WERI-Rb-1 (cell line): Measurements from ENCODE around the gene KIF5A.

Source experiments
- DNase-seq: peaks from one replicate; pipeline ENCODE4 v3.0.0-alpha.2; 2020
- H3K27ac ChIP-seq: fragments of 250-450 bp; sonication (Bioruptor Pico); 2 replicates; pipeline ENCODE4 v1.5.1; 2020; ENCODE audit warnings: mild to moderate bottlenecking, moderate library complexity
- H3K27me3 ChIP-seq: fragments of 250-450 bp; sonication (Bioruptor Pico); 2 replicates; pipeline ENCODE4 v1.5.1; 2021; ENCODE audit warnings: mild to moderate bottlenecking, low read depth, moderate library complexity; ENCODE audit not compliant: insufficient read depth, severe bottlenecking
- H3K36me3 ChIP-seq: fragments of 250-450 bp; sonication (Bioruptor Pico); 2 replicates; pipeline ENCODE4 v1.5.1; 2020; ENCODE audit warnings: mild to moderate bottlenecking, moderate library complexity
- H3K4me3 ChIP-seq: 2 replicates; pipeline ENCODE4 v1.5.1; 2011; ENCODE audit warnings: low read depth, mild to moderate bottlenecking, control low read depth, low read length
- H3K9me3 ChIP-seq: fragments of 250-450 bp; sonication (Bioruptor Pico); 2 replicates; pipeline ENCODE4 v1.5.1; 2021; ENCODE audit warnings: mild to moderate bottlenecking, moderate library complexity; ENCODE audit not compliant: severe bottlenecking
- CTCF ChIP-seq: IDR thresholded peaks from 2 replicates; pipeline ENCODE4 v1.5.1; 2011; ENCODE audit warnings: low read depth, mild to moderate bottlenecking, control low read depth, inconsistent platforms, low read length

The KIF5A gene

GRCh38 chr12:57591782-57592325 lies 42.0 kb downstream of the KIF5A start:
- Histone ChIP-seq H3K36me3 (peaks cover 21% of the 10 kb centered on the region), H3K4me3 (peak overlapping the region; percentile 69), H3K27me3 (no peaks in the 10 kb centered on the region), H3K27ac (peak overlapping the region; percentile 71; the same call in 1 of the 2 replicates), H3K9me3 (no peaks in the 10 kb centered on the region)
- DNase-seq: peak; percentile 33
- TF ChIP-seq CTCF: no peak

- Histone ChIP-seq H3K9me3 (no peaks in the 10 kb centered on the region), H3K27ac (peak overlapping the region; percentile 52), H3K4me3 (no peak overlapping the region; the same call in 1 of the 2 replicates), H3K36me3 (peaks cover 27% of the 10 kb centered on the region), H3K27me3 (no peaks in the 10 kb centered on the region)
- DNase-seq: no peak
- no peak for TF ChIP-seq CTCF
Observed at GRCh38 chr12:57592551-57593165, 42.8 kb downstream of the KIF5A start.

GRCh38 chr12:57593187-57593586 lies 43.3 kb downstream of the KIF5A start:
- TF ChIP-seq CTCF: no peak
- DNase-seq: peak; percentile 64
- Histone ChIP-seq H3K36me3 (peaks cover 32% of the 10 kb centered on the region), H3K9me3 (no peaks in the 10 kb centered on the region), H3K27ac (peak overlapping the region; percentile 52), H3K27me3 (no peaks in the 10 kb centered on the region), H3K4me3 (no peak overlapping the region; the same call in 1 of the 2 replicates)

GRCh38 chr12:57600395-57600794 lies 50.6 kb downstream of the KIF5A start:
- DNase-seq: no peak
- no peak overlapping the region for H3K27ac ChIP-seq
- TF ChIP-seq CTCF: no peak
- H3K4me3 ChIP-seq: no peak overlapping the region
- no peaks in the 10 kb centered on the region for H3K27me3 ChIP-seq
- H3K36me3 ChIP-seq: peaks cover 46% of the 10 kb centered on the region
- H3K9me3 ChIP-seq: no peaks in the 10 kb centered on the region

GRCh38 chr12:57602544-57602943 lies 52.7 kb downstream of the KIF5A start:
- TF ChIP-seq CTCF: no peak
- peaks cover 36% of the 10 kb centered on the region for H3K36me3 ChIP-seq
- H3K27me3 ChIP-seq: no peaks in the 10 kb centered on the region

GRCh38 chr12:57603324-57603723 lies 53.5 kb downstream of the KIF5A start:
- Histone ChIP-seq H3K4me3 (no peak overlapping the region), H3K36me3 (peaks cover 30% of the 10 kb centered on the region), H3K27ac (no peak overlapping the region), H3K9me3 (no peaks in the 10 kb centered on the region), H3K27me3 (no peaks in the 10 kb centered on the region)
- TF ChIP-seq CTCF: no peak
- no peak for DNase-seq

More at GRCh38 chr12:57602544-57602943, 52.7 kb downstream of the KIF5A start:
- Histone ChIP-seq H3K9me3 (no peaks in the 10 kb centered on the region), H3K4me3 (no peak overlapping the region), H3K27ac (peak overlapping the region; percentile 42)
- DNase-seq: no peak
